HG02623 (cell line): ENCODE results near the gene SLC25A2.
A peak's percentile ranks its signal among the peaks of the same experiment; 100 is the strongest.
"Not testable (repeated sequence)": the region's sequence is repeated elsewhere in the genome, so short reads cannot be mapped to it uniquely, and the experiment has no call there.

Source experiments
- ATAC-seq: cut with Tn5 transposase; IDR thresholded peaks from one replicate; pipeline ENCODE4 v1.9.1; 2021; ENCODE audit warnings: moderate library complexity; ENCODE audit not compliant: unreplicated experiment

Gene SLC25A2

GRCh38 chr5:141303756-141304155 is at the start of gene SLC25A2:
TSS of gene SLC25A2 (minus strand) at chr5:141304049. CDS start at chr5:141303865, 184 bp downstream.
- ATAC-seq = no peak

DNA sequence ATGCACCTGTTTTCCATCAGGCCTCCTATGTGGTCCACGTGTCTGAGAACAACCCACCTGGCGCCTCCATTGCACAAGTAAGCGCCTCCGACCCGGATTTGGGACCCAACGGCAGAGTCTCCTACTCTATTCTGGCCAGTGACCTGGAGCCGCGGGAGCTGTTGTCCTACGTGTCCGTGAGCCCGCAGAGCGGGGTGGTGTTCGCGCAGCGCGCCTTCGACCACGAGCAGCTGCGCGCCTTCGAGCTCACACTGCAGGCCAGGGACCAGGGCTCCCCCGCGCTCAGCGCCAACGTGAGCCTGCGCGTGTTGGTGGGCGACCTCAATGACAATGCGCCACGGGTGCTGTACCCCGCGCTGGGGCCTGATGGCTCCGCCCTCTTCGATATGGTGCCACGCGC is 47.7 kb upstream of the SLC25A2 start:
- ATAC-seq = no peak

GRCh38 chr5:141349917-141350619 is 46.2 kb upstream of the SLC25A2 start, which contains the start of gene PCDHGB1:
TSS of gene PCDHGB1 (plus strand) at chr5:141350099. CDS start at chr5:141350261, 162 bp downstream.
- ATAC-seq = no peak

GRCh38 chr5:141346017-141346416 is 42.2 kb upstream of the SLC25A2 start:
- ATAC-seq = not testable (repeated sequence)

DNA sequence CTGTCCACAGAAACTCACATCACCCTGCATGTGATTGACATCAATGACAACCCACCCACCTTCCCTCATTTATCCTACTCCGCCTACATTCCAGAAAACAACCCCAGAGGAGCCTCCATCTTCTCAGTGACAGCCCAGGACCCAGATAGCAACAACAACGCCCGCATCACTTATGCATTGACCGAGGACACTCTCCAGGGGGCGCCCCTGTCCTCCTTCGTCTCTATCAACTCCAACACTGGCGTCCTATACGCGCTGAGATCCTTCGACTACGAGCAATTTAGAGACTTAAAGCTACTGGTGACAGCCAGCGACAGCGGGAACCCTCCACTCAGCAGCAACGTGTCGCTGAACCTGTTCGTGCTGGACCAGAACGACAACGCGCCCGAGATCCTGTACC is 41.5 kb upstream of the SLC25A2 start:
- no peak for ATAC-seq

DNA sequence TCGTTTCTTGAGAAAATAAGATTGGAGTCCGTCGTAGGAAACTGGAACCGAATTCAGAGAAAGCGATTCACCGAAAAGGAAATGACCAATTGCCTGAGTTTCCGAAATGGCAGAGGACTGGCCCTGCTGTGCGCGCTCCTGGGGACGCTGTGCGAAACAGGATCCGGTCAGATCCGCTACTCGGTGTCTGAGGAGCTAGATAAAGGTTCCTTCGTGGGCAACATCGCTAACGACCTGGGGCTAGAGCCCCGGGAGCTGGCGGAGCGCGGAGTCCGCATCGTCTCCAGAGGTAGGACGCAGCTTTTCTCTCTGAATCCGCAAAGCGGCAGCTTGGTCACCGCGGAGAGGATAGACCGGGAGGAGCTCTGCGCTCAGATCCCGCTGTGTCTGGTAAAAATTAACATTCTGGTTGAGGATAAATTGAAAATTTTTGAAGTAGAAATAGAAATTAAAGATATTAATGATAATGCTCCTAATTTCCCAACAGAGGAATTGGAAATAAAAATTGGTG is 40.2 kb upstream of the SLC25A2 start:
- ATAC-seq = no peak

DNA sequence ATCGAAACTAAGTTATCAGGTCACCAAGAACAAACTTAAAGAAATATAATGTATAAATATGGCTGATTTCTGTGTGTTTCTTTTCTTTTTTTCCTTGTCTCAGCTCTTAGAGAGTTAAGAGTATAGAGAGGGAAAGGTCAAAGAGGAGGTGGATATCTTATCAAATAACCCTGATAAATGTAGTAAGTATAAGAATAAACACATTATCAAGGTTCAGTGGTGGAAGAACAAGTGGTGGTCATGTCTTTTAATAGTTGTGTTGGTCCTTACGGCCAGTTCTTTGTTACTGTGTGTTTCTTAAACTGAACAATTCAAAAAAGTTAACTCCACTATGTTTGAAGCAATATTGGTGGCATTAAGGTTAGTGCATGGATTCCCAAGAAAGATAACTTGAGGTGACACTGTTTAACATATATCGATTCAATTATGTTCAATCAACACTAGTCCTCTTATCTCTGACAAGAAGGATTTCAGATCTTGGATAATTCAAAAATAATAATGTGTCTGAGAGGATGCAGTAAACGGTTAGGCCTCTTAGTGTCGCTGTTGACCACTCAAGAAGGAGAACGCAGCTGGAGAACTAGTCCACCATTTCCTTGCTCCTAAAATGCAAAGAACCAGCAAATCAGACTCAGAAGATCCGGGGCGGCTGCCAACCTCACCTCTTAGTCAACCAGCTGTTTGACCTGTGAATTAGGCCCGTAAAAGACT is 39.5 kb upstream of the SLC25A2 start, which contains the start of gene PCDHGA3:
TSS of gene PCDHGA3 (plus strand) at position 588 of the 711 bp plus-strand sequence. CDS start 205 bp downstream, outside the sequence.
- no peak for ATAC-seq

- no peak for ATAC-seq
Observed at GRCh38 chr5:141342773-141343172, 38.9 kb upstream of the SLC25A2 start.

DNA sequence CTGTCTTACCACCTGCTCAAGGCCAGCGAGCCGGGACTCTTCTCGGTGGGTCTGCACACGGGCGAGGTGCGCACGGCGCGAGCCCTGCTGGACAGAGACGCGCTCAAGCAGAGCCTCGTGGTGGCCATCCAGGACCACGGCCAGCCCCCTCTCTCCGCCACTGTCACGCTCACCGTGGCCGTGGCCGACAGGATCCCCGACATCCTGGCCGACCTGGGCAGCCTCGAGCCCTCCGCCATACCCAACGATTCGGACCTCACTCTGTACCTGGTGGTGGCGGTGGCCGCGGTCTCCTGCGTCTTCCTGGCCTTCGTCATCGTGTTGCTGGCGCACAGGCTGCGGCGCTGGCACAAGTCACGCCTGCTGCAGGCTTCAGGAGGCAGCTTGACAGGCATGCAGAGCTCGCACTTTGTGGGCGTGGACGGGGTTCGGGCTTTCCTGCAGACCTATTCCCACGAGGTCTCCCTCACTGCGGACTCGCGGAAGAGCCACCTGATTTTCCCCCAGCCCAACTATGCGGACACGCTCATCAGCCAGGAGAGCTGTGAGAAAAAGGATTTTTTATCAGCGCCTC is 37.0 kb upstream of the SLC25A2 start:
- not testable (repeated sequence) for ATAC-seq

- no peak for ATAC-seq
Observed at GRCh38 chr5:141338538-141339306, 34.9 kb upstream of the SLC25A2 start, which contains the start of gene PCDHGA2. TSS of gene PCDHGA2 (plus strand) at chr5:141338760.

GRCh38 chr5:141332571-141332970 is 28.7 kb upstream of the SLC25A2 start:
- not testable (repeated sequence) for ATAC-seq

DNA sequence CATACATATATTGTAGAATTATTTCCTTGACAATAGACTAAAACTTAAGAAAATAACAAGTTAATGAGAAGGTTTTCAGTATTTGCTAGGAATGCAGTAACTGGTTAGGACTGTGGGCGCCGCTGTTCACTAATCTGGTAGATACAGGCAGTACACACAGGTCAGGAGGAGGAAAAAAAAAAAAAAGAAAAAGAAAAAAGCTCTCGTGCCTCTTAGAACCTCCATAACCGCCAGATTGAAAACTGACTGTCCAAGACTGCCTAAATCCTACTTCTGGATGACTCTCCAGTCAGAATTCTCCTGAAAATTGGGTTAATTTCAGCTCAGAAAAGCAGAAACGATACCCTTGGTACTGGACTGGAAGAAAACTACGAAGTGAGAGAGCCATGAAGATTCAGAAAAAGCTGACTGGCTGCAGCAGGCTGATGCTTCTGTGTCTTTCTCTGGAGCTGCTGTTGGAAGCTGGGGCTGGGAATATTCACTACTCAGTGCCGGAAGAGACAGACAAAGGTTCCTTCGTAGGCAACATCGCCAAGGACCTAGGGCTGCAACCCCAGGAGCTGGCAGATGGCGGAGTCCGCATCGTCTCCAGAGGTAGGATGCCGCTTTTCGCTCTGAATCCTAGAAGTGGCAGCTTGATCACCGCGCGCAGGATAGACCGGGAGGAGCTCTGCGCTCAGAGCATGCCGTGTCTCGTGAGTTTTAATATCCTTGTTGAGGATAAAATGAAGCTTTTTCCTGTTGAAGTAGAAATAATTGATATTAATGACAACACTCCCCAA is 26.6 kb upstream of the SLC25A2 start, which contains the start of gene PCDHGA1:
TSS of gene PCDHGA1 (plus strand) at position 216 of the 782 bp plus-strand sequence.
- ATAC-seq = no peak

GRCh38 chr5:141328231-141328630 is 24.4 kb upstream of the SLC25A2 start:
- no peak for ATAC-seq

DNA sequence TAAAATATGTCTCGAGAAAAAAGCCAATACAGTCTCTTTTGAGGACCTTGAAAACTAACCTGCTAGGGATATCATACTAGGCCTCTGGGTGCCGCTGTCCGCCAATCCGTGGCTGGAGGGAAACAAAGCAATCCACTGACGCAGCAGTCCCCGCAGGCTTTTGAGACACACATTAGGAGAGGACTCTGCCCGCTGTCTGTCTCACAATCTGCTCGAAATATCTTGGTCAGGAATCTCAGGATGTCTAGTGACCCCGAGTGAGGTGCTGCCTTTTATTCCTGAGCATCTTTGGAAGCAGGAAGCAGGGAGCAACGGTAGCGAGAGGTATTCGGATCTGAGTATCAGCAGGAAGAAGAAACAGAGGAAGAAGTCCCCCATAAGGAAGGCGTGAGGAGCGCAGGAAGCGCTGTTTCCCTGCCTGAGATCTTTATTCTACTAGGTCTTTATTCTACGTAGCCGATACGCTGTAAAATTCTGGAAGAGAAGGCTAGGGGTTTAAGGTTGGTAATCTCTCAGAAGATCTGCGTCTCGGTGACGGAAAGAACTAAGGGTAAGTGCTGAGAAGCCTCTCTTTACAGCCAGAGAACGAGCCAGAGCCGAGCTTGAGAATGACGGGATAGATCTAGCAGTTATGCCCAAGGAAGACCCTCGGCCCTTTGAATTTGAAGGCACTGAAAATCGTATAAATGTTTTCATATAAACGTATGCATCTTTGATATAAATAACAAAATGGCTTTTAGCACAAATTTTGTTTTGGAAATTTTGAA is 22.4 kb upstream of the SLC25A2 start:
- ATAC-seq = peak; percentile 71

DNA sequence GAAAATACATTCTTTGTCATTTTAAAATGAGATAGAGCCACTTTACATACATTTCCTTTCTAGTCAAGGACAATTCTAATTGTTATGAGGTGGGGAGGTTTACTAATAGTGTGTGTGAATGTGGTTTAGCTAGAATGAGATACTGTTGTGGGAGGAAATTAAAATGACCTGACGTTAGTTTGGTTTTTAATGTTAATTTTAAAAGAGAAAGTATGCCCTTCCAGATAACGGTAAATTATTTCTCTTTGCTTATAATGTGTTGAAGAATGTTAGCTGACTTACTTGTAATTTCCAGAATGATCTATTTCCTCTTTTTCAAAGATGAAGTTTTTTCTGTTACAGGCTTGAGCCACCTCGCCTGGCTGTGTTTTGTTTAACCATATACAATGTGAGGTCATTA is 18.4 kb upstream of the SLC25A2 start:
- ATAC-seq = no peak

GRCh38 chr5:141320225-141321169 is 16.6 kb upstream of the SLC25A2 start, which contains the start of gene TAF7:
TSS of gene TAF7 (minus strand) at chr5:141320784. CDS start at chr5:141320044, 740 bp downstream.
- peak; percentile 91 for ATAC-seq

- ATAC-seq = no peak
Observed at GRCh38 chr5:141319699-141320098, 15.8 kb upstream of the SLC25A2 start.

GRCh38 chr5:141319202-141319601 is 15.4 kb upstream of the SLC25A2 start:
- ATAC-seq = no peak
